Measurements from ENCODE around the gene DDX1. TPM values are rescaled to one million over a fixed set of nuclear protein-coding genes. Genes with fewer than 3 reads are reported as not detected.

Gene DDX1
- total and polyA plus RNA-seq, 2 donors (not counting 1 experiment from before 2014, with no cell fraction given), result 13.2 to 52.6 TPM

DNA sequence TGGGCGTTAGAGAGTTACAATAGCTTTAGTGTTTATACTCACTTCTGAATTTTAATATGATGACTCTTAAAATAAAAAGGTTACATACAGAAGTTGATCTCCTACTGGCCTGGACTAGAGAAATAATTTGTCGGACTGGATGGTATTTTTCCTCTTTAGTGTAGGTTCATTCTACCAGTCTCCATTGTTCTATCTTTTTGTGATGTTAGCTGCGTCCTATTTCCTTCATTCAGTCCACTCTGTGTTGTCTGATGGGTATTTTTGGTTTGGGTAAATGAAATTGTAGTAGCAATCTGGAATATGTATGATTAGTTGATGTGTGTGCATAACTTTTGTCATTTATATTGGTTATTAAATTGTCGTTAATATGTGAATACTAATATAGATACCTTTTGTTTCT, 5.3 kb downstream of the DDX1 start:
- Histone ChIP-seq H3K36me3 (replicated peaks in 1 of 2; ENCODE audit: control extremely low read depth in 1 of 2, control insufficient read depth in 1 of 2, extremely low read depth in 1 of 2, insufficient read depth in 2 of 2, low read length in 1 of 2) (peaks cover 8 to 57% of the 10 kb centered on the region in 2 experiments), H3K4me1 (ENCODE audit: control insufficient read depth in 2 of 2, insufficient read depth in 2 of 2, low read length in 2 of 2) (peaks cover 3 to 12% of the 10 kb centered on the region in 2 donors), H4K20me1 (ENCODE audit: control insufficient read depth, insufficient read depth, low read length, poor library complexity, severe bottlenecking) (no peaks in the 10 kb centered on the region), H3K27ac (ENCODE audit: low read length in 2 of 2) (no peak overlapping the region), H3K4me2 (replicated peaks; ENCODE audit: low read depth, low read length, poor library complexity, severe bottlenecking) (no peak overlapping the region), H2AFZ (ENCODE audit: insufficient read depth, low read depth, low read length, poor library complexity, severe bottlenecking) (no peak overlapping the region), H3K9me3 (ENCODE audit: control extremely low read depth in 1 of 3, control insufficient read depth in 2 of 3, insufficient read depth in 1 of 3, low read length in 2 of 3) (no peaks in the 10 kb centered on the region), H3K27me3 (replicated peaks in 1 of 4; ENCODE audit: control extremely low read depth in 1 of 4, control insufficient read depth in 3 of 4, insufficient read depth in 4 of 4, low read length in 3 of 4) (no peaks in the 10 kb centered on the region), H3K79me2 (ENCODE audit: control insufficient read depth, insufficient read depth, low read length) (peaks cover 10% of the 10 kb centered on the region), H3K9ac (ENCODE audit: low read length) (no peak overlapping the region), H3K4me3 (ENCODE audit: control extremely low read depth in 1 of 5, extremely low read depth in 1 of 5, insufficient read depth in 1 of 5, low read depth in 2 of 5, low read length in 4 of 5) (no peak overlapping the region)
- ChIA-PET POLR2A (interaction anchor here (0.6 kb wide), 1 partner anchor 607 kb away, joined by 3 read pairs; no protein-coding TSS in a partner anchor), CTCF (interaction anchor here (0.6 kb wide), 1 partner anchor 29 kb away, joined by 3 read pairs; no protein-coding TSS in a partner anchor)
- DNase-seq (no peak), ATAC-seq (ENCODE audit: low read depth) (no peak)
- Mint-ChIP-seq H3K4me1 (peaks cover 19% of the 10 kb centered on the region), H3K27me3 (no peaks in the 10 kb centered on the region), H3K9me3 (ENCODE audit: insufficient read depth) (no peaks in the 10 kb centered on the region), H3K27ac (no peak overlapping the region), H3K4me3 (no peak overlapping the region)
- TF ChIP-seq, protein P1, sequence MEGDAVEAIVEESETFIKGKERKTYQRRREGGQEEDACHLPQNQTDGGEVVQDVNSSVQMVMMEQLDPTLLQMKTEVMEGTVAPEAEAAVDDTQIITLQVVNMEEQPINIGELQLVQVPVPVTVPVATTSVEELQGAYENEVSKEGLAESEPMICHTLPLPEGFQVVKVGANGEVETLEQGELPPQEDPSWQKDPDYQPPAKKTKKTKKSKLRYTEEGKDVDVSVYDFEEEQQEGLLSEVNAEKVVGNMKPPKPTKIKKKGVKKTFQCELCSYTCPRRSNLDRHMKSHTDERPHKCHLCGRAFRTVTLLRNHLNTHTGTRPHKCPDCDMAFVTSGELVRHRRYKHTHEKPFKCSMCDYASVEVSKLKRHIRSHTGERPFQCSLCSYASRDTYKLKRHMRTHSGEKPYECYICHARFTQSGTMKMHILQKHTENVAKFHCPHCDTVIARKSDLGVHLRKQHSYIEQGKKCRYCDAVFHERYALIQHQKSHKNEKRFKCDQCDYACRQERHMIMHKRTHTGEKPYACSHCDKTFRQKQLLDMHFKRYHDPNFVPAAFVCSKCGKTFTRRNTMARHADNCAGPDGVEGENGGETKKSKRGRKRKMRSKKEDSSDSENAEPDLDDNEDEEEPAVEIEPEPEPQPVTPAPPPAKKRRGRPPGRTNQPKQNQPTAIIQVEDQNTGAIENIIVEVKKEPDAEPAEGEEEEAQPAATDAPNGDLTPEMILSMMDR (IDR thresholded peaks at IDR 0.05), result no peak
- TF ChIP-seq EZH2 (IDR thresholded peaks at IDR 0.05; ENCODE audit: borderline replicate concordance, insufficient read depth, low read depth, low read length, poor library complexity, severe bottlenecking), result no peak
- WGBS (ENCODE audit: insufficient coverage), result no CpG with 5 or more reads among the region's 4 CpGs
- intact Hi-C loops (cut with micrococcal nuclease), result no loop called here

DNA sequence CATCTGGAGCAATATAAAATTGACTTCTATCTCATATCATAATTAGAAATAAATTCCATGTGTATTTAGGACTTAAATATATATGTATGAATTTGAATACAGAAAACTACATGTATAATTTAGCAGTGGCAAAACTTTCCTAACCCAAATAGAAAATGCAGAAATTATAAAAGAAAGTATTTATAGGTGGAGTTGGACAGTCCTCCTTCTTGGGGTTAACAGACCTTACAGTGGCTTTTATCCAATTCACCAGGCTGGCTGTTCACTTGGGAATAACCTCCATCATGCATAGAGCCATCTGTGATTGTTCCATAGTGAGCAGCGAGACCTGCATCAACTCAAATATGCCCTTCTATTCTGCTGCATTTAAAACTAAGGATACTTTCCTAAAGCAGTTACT, 8.3 kb downstream of the DDX1 start:
- Histone ChIP-seq H3K4me2 (replicated peaks; ENCODE audit: low read depth, low read length, poor library complexity, severe bottlenecking) (no peak overlapping the region), H2AFZ (ENCODE audit: insufficient read depth, low read depth, low read length, poor library complexity, severe bottlenecking) (no peak overlapping the region), H3K27me3 (replicated peaks in 1 of 4; ENCODE audit: control extremely low read depth in 1 of 4, control insufficient read depth in 3 of 4, insufficient read depth in 4 of 4, low read length in 3 of 4) (no peaks in the 10 kb centered on the region), H3K4me1 (ENCODE audit: control insufficient read depth in 2 of 2, insufficient read depth in 2 of 2, low read length in 2 of 2) (no peaks in the 10 kb centered on the region), H4K20me1 (ENCODE audit: control insufficient read depth, insufficient read depth, low read length, poor library complexity, severe bottlenecking) (no peaks in the 10 kb centered on the region), H3K9ac (ENCODE audit: low read length) (no peak overlapping the region), H3K27ac (ENCODE audit: low read length in 2 of 2) (no peak overlapping the region), H3K9me3 (ENCODE audit: control extremely low read depth in 1 of 3, control insufficient read depth in 2 of 3, insufficient read depth in 1 of 3, low read length in 2 of 3) (no peaks in the 10 kb centered on the region), H3K36me3 (replicated peaks in 1 of 2; ENCODE audit: control extremely low read depth in 1 of 2, control insufficient read depth in 1 of 2, extremely low read depth in 1 of 2, insufficient read depth in 2 of 2, low read length in 1 of 2) (peaks cover 11 to 87% of the 10 kb centered on the region in 2 experiments), H3K79me2 (ENCODE audit: control insufficient read depth, insufficient read depth, low read length) (peaks cover 4% of the 10 kb centered on the region), H3K4me3 (ENCODE audit: control extremely low read depth in 1 of 5, extremely low read depth in 1 of 5, insufficient read depth in 1 of 5, low read depth in 2 of 5, low read length in 4 of 5) (no peak overlapping the region)
- TF ChIP-seq, protein P1 (IDR thresholded peaks at IDR 0.05), result no peak
- TF ChIP-seq EZH2 (IDR thresholded peaks at IDR 0.05; ENCODE audit: borderline replicate concordance, insufficient read depth, low read depth, low read length, poor library complexity, severe bottlenecking), result no peak
- no peaks in the 10 kb centered on the region for H3K9me3 Mint-ChIP-seq (ENCODE audit: insufficient read depth)
- ChIA-PET CTCF (no interaction called here), POLR2A (no interaction called here)
- 100% methylated on average over 1 of the region's 1 CpG for WGBS (ENCODE audit: insufficient coverage)
- H3K4me3 Mint-ChIP-seq, result no peak overlapping the region
- H3K4me1 Mint-ChIP-seq, result no peaks in the 10 kb centered on the region
- no peaks in the 10 kb centered on the region for H3K27me3 Mint-ChIP-seq
- no peak for ATAC-seq (ENCODE audit: low read depth)
- DNase-seq, result no peak
- H3K27ac Mint-ChIP-seq, result no peak overlapping the region
- intact Hi-C loops (cut with micrococcal nuclease), result no loop called here
